B cell (primary cell): ENCODE data around the gene ETS1. TPM values are rescaled to one million over a fixed set of nuclear protein-coding genes. Genes with fewer than 3 reads are reported as not detected.

ENCODE experiments used
- ATAC-seq: fragments of 200-7000 bp; cut with Tn5 transposase; one replicate; pipeline ENCODE4 v1.10.0; 2021; ENCODE audit warnings: low read depth, mild to moderate bottlenecking, moderate number of reproducible peaks, moderate library complexity
- CTCF ChIA-PET: fragments of 350-600 bp; sonication (Branson Sonifier 250); formaldehyde crosslinking; loops from one replicate; lab custom pipeline; 2021; ENCODE audit warnings: antibody characterized with exemption, inconsistent platforms; lab: Charles Lee
- POLR2A ChIA-PET: fragments of 350-600 bp; sonication (Branson Sonifier 250); formaldehyde crosslinking; loops from one replicate; lab custom pipeline; 2021; ENCODE audit warnings: antibody characterized with exemption; lab: Charles Lee
- DNase-seq: peaks from one replicate; pipeline ENCODE4 v3.0.0; 2013
- H2AFZ ChIP-seq: 2 replicates; pipeline ENCODE4 v1.6.1; 2012; ENCODE audit warnings: mild to moderate bottlenecking, low read depth, low read length; ENCODE audit not compliant: insufficient read depth, poor library complexity, severe bottlenecking
- H3K27ac ChIP-seq, 2 donors: 1 replicate in 1 of 2; 2 replicates in 1 of 2; pipeline ENCODE4 v1.5.1; 2012 to 2013; ENCODE audit warnings: low read length in 2 of 2, mild to moderate bottlenecking in 2 of 2, moderate library complexity in 1 of 2
- H3K27me3 ChIP-seq, 4 experiments: fragments of 200-600 bp in 1 of 4; sonication (generic) in 1 of 4; replicated peaks in 1 of 4; 1 replicate in 2 of 4; 2 replicates in 2 of 4; pipeline versions ENCODE4 v1.6.1 to v1.7.0; 2013 to 2016; ENCODE audit warnings: low read length in 3 of 4, mild to moderate bottlenecking in 2 of 4, mixed read lengths in 1 of 4, moderate library complexity in 1 of 4; ENCODE audit not compliant: insufficient read depth in 4 of 4, control insufficient read depth in 3 of 4; ENCODE audit errors: control extremely low read depth in 1 of 4
- H3K36me3 ChIP-seq, 2 experiments: replicated peaks in 1 of 2; 1 replicate in 1 of 2; 2 replicates in 1 of 2; pipeline versions ENCODE4 v1.6.1 to v1.7.1; 2013; ENCODE audit warnings: low read length in 1 of 2; ENCODE audit not compliant: insufficient read depth in 2 of 2, control insufficient read depth in 1 of 2; ENCODE audit errors: control extremely low read depth in 1 of 2, extremely low read depth in 1 of 2
- H3K4me1 ChIP-seq, 2 donors: fragments of 200-600 bp in 1 of 2; sonication (generic) in 1 of 2; 1 replicate in 1 of 2; 2 replicates in 1 of 2; pipeline versions ENCODE4 v1.5.1 to v1.6.1; 2013 to 2017; ENCODE audit warnings: low read length in 2 of 2; ENCODE audit not compliant: control insufficient read depth in 2 of 2, insufficient read depth in 2 of 2
- H3K4me2 ChIP-seq: replicated peaks from 2 replicates; pipeline ENCODE3; 2012; ENCODE audit warnings: mild to moderate bottlenecking, low read depth, low read length; ENCODE audit not compliant: poor library complexity, severe bottlenecking
- H3K4me3 ChIP-seq, 5 experiments: fragments of 200-600 bp in 1 of 5; sonication (generic) in 1 of 5; 1 replicate in 3 of 5; 2 replicates in 2 of 5; pipeline versions ENCODE4 v1.5.1 to v1.7.0; 2011 to 2016; ENCODE audit warnings: low read length in 4 of 5, mild to moderate bottlenecking in 4 of 5, low read depth in 2 of 5, control low read depth in 1 of 5, moderate library complexity in 1 of 5; ENCODE audit not compliant: insufficient read depth in 1 of 5; ENCODE audit errors: control extremely low read depth in 1 of 5, extremely low read depth in 1 of 5
- H3K79me2 ChIP-seq: fragments of 200-600 bp; sonication (generic); one replicate; pipeline ENCODE4 v1.6.0; 2016; ENCODE audit warnings: low read length; ENCODE audit not compliant: control insufficient read depth, insufficient read depth
- H3K9ac ChIP-seq: fragments of 200-600 bp; sonication (generic); 2 replicates; pipeline ENCODE4 v1.6.1; 2017; ENCODE audit warnings: mild to moderate bottlenecking, low read length, moderate library complexity
- H3K9me3 ChIP-seq, 3 donors: one replicate each; pipeline versions ENCODE4 v1.6.1 to v1.7.1; 2013; ENCODE audit warnings: low read length in 2 of 3; ENCODE audit not compliant: control insufficient read depth in 2 of 3, insufficient read depth in 1 of 3; ENCODE audit errors: control extremely low read depth in 1 of 3
- H4K20me1 ChIP-seq: 2 replicates; pipeline ENCODE4 v1.6.0; 2012; ENCODE audit warnings: mild to moderate bottlenecking, low read length; ENCODE audit not compliant: insufficient read depth, control insufficient read depth, poor library complexity, severe bottlenecking
- H3K27ac Mint-ChIP-seq: one replicate; pipeline ENCODE4 v1.8.0; 2021; ENCODE audit warnings: mixed read lengths
- H3K27me3 Mint-ChIP-seq: one replicate; pipeline ENCODE4 v1.8.0; 2021; ENCODE audit warnings: mixed read lengths
- H3K4me1 Mint-ChIP-seq: one replicate; pipeline ENCODE4 v1.8.0; 2021; ENCODE audit warnings: mixed read lengths
- H3K4me3 Mint-ChIP-seq: one replicate; pipeline ENCODE4 v1.8.0; 2021; ENCODE audit warnings: mixed read lengths
- H3K9me3 Mint-ChIP-seq: one replicate; pipeline ENCODE4 v1.8.0; 2022; ENCODE audit warnings: mixed read lengths; ENCODE audit not compliant: insufficient read depth
- CTCF ChIP-seq: fragments of 200-600 bp; IDR thresholded peaks from one replicate; pipeline ENCODE4 v1.8.0; 2022; ENCODE audit warnings: antibody characterized with exemption, mild to moderate bottlenecking
- EZH2 ChIP-seq: IDR thresholded peaks from 2 replicates; pipeline ENCODE4 v1.6.1; 2012; ENCODE audit warnings: borderline replicate concordance, low read depth, mild to moderate bottlenecking, moderate library complexity, low read length; ENCODE audit not compliant: insufficient read depth, poor library complexity, severe bottlenecking
- WGBS: methylation state at CpG from one replicate; pipeline ENCODE4 v1.1.5; 2013; ENCODE audit warnings: missing lambda C conversion rate; ENCODE audit not compliant: insufficient coverage; 5-methylcytosine and 5-hydroxymethylcytosine counted together
- intact Hi-C: fragments of 100-400 bp; cut with micrococcal nuclease; formaldehyde crosslinking; loops from one replicate; pipeline ENCODE4 v1.10.0; 2022
- polyA plus RNA-seq: library from polyadenylated mRNA; depleted of rRNA; stranded (reverse); fragments of >200 nt; gene quantifications from 2 replicates; pipeline ENCODE4 v1.2.3, GENCODE V29; 2012
- total RNA-seq, 2 donors: library from RNA; stranded (reverse); fragments of 120-200 nt in 1 of 2; gene quantifications; 1 replicate in 1 of 2; 2 replicates in 1 of 2; pipeline versions ENCODE4 v1.2.3 to v1.2.4, GENCODE V29; 2013 to 2022

The ETS1 gene
- total and polyA plus RNA-seq, 2 donors (not counting 1 experiment from before 2014, with no cell fraction given), result 115 to 271 TPM

- H3K27me3 ChIP-seq, result no peaks in the 10 kb centered on the region
- H2AFZ ChIP-seq, result no peak overlapping the region
- no peaks in the 10 kb centered on the region for H3K9me3 Mint-ChIP-seq
- POLR2A ChIA-PET, result interaction anchor here (0.5 to 0.7 kb wide), 2 partner anchors 34 to 37 kb away, joined by 3 to 4 read pairs; no protein-coding TSS in a partner anchor
- H3K27ac Mint-ChIP-seq, result no peak overlapping the region
- no peak overlapping the region for H3K4me2 ChIP-seq
- H3K4me3 ChIP-seq, result no peak overlapping the region
- peaks cover 2% of the 10 kb centered on the region for H3K79me2 ChIP-seq
- H3K27ac ChIP-seq, result no peak overlapping the region
- peaks cover 6 to 17% of the 10 kb centered on the region in 2 donors for H3K4me1 ChIP-seq
- CTCF ChIA-PET, result interaction anchor here (1.1 to 1.7 kb wide), 2 partner anchors 41 to 98 kb away, joined by 4 read pairs; no protein-coding TSS in a partner anchor
- intact Hi-C loops, result no loop called here
- no peak overlapping the region for H3K9ac ChIP-seq
- peaks cover 34% of the 10 kb centered on the region for H3K4me1 Mint-ChIP-seq
- TF ChIP-seq CTCF, result no peak
- no peak for TF ChIP-seq EZH2
- ATAC-seq (no peak), DNase-seq (no peak)
- no peaks in the 10 kb centered on the region for H3K9me3 ChIP-seq
- no peaks in the 10 kb centered on the region for H3K36me3 ChIP-seq
- H3K4me3 Mint-ChIP-seq, result no peak overlapping the region
- no peaks in the 10 kb centered on the region for H3K27me3 Mint-ChIP-seq
- WGBS, result 97% methylated on average over 6 of the region's 6 CpGs
- H4K20me1 ChIP-seq, result no peaks in the 10 kb centered on the region
These were observed 165.6 kb downstream of the ETS1 start for GRCh38 chr11:128421577-128422330.

GRCh38 chr11:128420951-128421350, 166.4 kb downstream of the ETS1 start:
- H3K27ac ChIP-seq, result no peak overlapping the region
- intact Hi-C loops, result no loop called here
- WGBS, result 60% methylated on average over 1 of the region's 4 CpGs
- Mint-ChIP-seq H3K27me3 (no peaks in the 10 kb centered on the region), H3K27ac (no peak overlapping the region), H3K9me3 (no peaks in the 10 kb centered on the region), H3K4me1 (peaks cover 34% of the 10 kb centered on the region), H3K4me3 (no peak overlapping the region)
- H3K79me2 ChIP-seq, result peaks cover 2% of the 10 kb centered on the region
- no peak for DNase-seq
- H3K9ac ChIP-seq, result no peak overlapping the region
- H3K27me3 ChIP-seq, result no peaks in the 10 kb centered on the region
- H3K4me1 ChIP-seq, result peaks cover 6 to 17% of the 10 kb centered on the region in 2 donors
- no peak overlapping the region for H2AFZ ChIP-seq
- no peaks in the 10 kb centered on the region for H3K36me3 ChIP-seq
- no peak for TF ChIP-seq EZH2
- TF ChIP-seq CTCF, result no peak
- no peaks in the 10 kb centered on the region for H4K20me1 ChIP-seq
- no peaks in the 10 kb centered on the region for H3K9me3 ChIP-seq
- H3K4me2 ChIP-seq, result no peak overlapping the region
- POLR2A ChIA-PET, result no interaction called here
- no peak overlapping the region for H3K4me3 ChIP-seq
- no peak for ATAC-seq
- CTCF ChIA-PET, result no interaction called here
